Activated CD4-positive, alpha-beta T cell treated with anti-CD3 and anti-CD28 coated beads, Interleukin-10, Interleukin-2, amounts not matched to agents 100 ng/mL and 50 ng/mL, durations not matched to agents 16 hours and 8 hours (primary cell): ENCODE data around the gene PRMT2.
A peak's percentile ranks its signal among the peaks of the same experiment; 100 is the strongest.

ENCODE experiments used
- DNase-seq: peaks from one replicate; pipeline ENCODE4 v3.0.0-alpha.2; 2020

Gene PRMT2

DNA sequence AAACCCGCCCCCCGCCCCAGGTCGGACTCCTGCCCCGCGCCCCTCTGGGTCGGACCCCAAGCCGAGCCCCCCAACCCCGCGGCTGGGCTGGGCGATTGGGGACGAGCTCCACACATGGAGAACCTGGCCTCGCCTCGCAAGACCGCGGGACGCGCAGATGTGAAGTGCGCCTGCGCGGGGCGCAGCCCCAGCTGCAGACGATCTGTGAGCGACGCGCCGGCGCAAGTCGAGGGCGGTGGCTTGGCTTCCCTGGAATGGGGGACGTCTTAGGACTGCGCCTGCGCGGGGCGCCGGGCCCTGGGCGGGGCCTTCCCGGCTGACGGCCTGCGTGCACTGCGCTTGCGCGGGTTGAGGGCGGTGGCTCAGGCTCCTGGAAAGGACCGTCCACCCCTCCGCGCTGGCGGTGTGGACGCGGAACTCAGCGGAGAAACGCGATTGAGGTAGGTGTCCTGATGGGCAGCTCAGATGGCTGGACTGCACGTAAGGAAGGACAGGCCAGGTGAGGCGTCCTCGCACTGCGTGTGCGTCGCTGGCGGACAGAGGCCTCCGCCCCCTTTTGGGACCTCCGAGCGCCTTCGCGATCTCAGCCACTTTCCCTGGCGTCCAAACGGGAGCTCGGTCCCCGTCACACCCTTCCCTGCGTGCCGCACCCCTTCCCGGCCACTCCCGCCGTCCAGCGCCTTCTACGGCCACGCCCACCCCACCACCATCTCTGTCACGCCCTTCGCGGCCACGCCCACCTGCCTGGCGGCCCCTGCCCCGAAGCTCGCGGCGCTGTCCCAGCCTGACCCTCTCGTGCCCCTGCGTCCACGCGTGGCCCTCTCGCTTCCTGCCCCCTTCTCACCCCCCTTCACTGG lies at the start of gene PRMT2:
Gene PRMT2, plus strand, starts transcription at position 351 of the 857 bp plus-strand sequence. CDS start 1,278 bp downstream, outside the sequence.
- DNase-seq, result peak; percentile 99

DNA sequence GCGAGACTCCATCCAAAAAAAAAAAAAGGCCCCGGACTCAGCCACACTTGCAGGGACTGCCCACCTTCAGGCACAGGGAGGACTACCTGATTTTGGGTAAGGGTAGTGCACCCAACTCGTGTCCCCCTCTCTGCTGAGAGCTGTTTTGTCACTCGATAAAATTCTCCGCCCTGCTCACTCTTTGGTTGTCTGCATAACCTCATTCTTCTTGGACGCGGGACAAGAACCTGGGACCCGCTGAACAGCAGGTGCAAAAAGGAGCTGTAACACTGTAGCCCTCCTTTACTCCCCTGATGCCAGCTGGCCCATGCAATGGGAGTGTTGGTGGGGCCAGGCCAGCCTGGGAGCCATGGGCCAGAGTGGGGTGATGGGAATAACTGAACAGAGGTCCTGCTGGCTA lies 41.2 kb upstream of the PRMT2 start:
- no peak for DNase-seq

DNA sequence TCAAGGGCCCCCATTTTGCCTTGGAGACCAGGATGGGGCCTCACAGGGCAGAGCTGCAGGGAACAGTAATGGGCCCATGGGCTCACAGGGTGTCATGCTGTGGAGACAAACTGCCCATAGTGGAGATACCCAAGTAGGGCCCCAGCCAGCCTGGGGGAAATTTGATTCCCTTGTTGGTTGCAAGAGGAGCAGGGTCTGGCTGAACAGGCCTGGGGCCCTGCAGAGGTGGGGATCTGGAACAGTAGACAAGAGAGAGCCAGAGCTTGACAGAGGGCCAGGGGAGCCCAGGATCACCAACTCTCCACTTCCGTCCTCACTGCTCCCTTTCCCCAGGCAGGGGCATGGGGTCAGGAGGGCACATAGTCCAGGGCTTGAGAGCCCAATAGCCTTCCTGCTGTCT lies 39.3 kb upstream of the PRMT2 start:
- DNase-seq, result no peak

DNA sequence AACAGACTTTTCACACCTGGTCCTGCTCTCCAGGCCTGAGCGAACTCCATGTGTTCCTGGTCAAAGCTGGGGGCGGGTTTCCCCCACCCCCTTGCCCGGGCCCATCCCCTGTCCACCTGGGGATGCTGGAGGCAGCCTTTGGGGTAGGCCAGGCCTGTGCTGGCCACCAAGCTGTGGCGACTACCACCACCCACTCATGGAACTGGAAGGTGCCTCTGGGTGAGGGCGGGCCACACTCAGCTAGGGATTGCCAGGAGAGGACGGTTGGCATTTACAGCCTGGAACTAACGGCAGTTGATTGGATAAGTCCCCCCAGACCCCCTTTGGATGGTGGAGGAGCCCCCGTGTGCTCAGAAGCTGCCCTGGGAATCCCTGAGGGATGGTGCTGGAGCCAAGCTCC lies 38.4 kb upstream of the PRMT2 start:
- DNase-seq, result no peak

DNA sequence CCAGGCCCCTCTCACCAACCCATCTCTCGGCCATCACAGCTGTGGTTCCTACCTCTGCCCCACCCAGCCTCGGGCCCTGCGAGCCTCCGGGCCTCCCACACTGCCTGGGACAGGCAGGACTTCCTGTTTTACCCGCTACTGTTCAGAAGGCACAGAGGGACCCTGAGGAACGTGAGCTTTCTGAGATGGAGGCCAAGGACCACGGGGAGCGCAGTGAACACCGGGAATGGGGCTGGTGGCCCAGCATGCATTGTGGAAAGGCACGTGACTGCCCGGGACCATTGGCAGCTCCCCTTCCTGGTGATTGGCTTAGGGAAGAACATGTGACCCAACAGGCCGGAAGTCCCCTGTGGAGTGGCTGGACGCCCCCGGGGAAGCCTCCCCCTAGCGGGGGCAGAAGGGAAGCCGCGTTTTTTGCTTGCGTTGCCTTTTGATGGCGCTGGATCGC lies 37.6 kb upstream of the PRMT2 start:
- DNase-seq, result no peak

DNA sequence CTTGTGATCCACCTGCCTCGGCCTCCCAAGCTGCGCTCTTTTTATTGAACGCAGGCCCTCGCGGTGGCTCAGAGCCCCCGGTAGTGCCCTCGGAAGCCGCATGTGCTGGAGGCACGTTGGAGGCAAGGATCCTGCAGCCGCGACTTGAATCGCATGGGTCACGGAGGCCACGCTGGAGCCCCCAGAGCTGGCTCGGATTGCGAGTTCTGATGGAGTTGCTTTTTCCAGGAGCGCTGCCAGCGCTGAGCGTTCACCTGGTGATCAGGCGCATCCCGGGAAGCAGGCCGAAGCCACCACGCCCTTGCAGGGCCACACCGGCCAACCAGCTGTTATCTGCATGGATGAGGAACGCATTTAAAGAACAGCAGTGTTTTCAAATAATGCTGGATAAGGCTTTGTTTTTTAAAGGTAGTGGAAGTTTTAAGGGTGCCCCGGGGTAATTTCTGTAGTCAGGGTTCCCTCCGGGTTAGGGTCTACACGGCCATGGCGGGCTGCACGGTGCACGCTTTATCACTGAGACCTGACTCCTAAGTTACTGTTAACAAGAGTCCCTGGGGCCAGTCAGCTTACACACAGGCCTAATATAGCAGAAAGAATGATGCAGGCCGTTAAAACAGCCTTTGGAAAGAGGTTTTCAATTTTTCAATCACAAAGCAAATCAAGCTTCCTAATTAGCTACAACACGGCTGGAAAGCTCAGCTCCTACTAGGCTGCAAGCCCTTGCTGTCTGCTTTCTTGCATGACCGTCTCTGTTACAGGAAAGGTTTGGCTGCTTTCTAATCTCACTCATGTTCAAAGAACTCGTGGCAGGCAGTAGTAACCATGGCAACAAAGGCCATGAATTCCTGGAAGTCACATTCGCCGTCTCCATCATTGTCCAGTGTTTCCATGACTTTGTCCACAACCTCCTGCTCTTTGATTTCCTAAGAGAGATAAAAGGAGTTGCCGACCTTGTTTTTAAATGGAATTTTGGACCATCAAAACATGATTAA lies 36.6 kb upstream of the PRMT2 start:
- no peak for DNase-seq

DNA sequence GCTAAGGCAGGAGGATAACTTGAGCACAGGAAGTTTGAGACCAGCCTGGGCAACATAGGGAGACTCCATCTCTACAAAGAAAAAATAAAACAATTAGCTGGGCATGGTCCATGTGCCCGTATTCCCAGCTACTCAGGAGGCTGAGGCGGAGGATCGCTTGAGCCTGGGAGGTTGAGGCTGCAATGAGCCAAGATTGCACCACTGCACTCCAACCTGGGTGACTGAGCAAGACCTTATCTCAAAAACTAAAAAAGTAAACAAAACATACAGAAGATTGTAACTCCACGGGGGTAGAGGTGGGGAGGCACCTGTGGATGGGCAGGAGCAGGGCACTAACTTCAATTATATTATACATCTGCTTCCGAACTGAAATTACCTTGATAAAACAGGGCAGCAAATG lies 35.2 kb upstream of the PRMT2 start:
- DNase-seq, result no peak

DNA sequence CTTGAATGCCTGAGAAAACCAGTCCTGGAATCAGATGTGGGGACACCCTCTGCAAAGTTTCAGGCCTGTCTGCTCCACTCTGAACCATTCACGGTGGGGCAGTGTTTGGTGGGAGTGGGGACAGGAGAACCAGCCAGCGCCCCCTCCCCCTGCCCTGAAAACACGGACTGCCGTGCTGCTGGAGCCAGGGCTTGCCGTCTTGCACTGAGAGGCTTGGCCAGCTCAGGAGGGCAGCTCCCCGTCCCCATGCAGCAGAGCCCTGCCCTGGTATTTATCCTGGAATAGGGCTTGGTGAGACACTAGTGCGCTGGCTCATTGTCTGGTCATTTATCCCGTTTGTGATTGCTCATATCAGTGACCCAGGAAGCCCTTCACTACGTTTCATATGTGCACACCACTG lies 34.5 kb upstream of the PRMT2 start:
- no peak for DNase-seq

DNA sequence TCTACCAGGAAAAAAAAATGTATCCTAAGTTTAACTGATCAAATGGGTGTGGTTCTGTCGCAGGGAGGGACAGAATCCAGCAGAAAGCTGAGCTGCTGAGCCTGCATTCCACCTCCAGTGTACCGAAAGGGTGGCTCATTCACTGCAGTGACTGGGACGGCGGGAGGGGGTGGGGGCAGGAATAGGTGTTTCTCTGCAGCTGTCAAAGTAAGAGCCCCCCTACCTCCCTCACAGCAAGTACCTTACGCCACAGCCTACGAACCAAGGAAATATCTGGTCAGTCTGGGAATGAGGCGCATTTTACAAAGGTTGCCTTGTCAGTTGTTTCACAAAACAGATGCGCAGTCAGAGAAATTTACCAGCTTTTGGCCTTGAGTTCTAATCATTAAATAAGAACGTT lies 32.2 kb upstream of the PRMT2 start:
- DNase-seq, result no peak

DNA sequence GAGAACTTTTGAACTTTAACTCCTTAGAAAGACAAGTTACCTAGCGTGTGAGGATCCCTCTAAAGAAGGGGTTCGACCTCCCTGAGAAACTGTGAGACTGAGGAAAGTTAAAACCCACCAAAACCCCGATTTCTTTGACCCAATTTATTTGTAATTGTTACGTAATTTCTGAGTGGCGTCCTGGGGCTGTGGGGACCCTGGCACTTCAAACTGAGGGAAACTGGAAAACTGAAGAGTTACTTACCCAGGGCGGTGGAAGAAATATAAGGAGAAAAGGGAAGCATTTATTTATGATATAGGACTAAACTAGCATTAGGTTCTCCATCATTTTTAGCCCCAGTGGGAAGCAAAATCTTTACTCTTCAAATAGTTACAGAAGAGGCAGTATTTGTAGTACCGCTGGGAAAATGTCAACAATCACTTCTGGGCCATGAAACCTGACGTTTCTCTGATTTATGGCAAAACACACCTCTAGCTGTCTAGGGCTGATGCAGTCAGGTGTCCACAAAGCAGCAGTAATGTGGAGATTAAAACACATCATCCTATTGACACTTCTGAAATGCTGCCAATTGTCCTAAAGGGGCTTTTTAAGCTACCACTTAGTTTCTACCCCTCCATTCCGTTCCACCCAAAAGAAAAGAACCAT lies 31.0 kb upstream of the PRMT2 start:
- DNase-seq, result no peak

DNA sequence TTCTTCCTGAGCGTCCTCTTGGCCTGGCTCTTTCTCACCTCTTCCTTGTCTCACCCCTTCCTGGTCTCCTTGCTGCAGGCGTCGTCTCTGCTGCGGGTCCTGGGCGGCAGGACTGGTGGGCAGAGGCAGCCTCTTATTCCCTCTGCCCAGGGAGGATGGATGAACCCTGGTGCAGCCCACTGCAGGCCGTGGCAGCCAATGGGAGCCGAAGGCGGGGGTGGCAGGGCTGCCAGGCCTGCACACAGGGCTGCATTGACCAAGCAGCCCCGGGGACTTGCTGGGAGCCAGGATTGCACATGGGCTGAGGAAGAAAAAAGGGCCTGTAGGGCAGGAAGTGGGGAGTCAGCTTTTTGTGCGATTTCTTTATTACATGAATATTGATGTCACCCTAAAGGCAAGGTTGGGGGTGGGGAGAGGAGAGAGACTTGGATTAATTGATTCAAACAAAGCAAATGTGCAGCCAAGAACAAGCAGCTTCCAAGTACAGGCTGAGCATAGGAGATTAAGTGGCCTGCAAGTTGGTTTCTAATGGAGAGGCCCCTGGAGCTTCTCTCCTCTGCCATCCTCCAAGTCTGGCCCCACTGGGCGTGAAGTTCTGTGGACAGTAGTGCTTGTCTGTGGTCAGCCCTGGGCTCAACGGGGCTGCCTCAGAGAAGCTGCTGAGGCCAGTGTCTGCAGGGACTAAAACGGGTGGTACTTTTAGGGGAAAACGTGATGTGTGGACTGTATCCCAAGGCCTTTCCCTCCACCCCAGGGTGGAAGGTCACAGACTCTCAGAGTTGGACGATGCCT lies 30.3 kb upstream of the PRMT2 start, which contains the start of gene S100B:
Gene S100B, minus strand, starts transcription at position 108 of the 792 bp plus-strand sequence. CDS start 2,667 bp downstream, outside the sequence.
- DNase-seq, result no peak

DNA sequence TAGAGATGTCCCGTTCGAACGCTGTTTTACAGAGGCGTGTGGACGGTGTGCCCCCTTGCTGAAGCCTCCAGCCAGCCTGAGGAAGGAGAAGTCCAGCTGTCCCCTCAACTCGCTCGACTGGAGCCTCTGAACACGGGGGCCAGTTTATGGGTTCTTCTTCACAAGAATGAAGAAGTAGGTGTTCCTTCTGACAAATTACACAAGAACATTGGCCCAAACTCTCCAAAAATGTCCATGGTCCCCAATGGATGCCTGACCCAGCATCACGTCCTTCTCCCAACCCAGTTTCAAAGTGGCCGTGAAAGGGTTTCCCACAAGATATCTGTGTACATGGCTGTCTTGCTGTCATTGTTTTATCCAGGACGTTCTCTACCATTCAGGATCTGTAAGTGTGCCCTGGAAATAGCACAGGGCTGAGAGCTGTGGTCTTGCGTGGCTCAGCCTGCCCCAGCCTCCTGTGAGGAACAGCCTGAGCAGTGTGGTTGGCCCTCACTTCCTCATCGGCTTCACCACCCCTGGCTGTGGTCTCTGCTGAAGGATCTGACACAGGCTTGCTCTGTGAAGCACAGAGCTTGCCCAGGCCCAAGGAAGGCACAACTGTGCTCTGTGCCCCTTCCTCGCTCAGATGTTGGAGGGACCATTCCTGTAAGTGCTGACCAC lies 29.6 kb upstream of the PRMT2 start:
- peak; percentile 34 for DNase-seq

DNA sequence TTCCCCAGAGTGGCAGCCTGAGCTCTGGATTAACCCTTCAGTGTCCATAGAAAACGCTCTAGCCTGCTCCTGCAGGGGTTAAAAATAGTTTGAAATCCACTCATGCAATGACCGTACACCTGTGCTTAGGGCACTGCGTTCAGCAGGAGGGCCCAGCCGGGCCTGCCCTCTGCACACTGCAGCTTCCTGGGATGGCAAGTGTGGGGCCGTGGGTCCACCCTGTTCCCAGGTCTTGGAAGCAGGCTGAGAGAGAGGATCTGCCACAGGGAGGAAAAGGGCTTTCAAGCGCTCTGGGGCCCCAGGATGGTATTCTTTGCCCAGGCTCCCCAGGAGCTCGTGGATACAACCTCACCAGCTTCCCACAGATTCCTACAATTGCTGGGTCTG lies 29.1 kb upstream of the PRMT2 start:
- no peak for DNase-seq

DNA sequence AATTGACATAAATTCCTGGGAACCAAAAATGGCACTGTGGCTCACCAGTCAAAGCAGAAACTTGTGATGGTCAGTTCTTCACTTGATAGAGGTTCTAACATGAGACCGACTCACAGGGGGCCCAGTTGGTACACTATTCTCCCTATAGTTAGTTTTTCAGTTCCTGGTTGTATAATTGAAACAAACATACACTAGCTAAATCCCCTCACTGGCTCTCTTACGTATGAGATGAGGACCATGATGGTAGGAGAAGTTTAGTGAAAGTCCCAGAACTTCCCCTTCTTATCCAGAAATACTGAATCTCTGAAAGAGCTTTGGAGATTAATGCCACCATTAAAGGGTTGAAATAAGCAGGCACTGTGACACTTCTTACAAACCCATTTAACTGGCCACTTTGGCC lies 27.8 kb upstream of the PRMT2 start:
- no peak for DNase-seq

DNA sequence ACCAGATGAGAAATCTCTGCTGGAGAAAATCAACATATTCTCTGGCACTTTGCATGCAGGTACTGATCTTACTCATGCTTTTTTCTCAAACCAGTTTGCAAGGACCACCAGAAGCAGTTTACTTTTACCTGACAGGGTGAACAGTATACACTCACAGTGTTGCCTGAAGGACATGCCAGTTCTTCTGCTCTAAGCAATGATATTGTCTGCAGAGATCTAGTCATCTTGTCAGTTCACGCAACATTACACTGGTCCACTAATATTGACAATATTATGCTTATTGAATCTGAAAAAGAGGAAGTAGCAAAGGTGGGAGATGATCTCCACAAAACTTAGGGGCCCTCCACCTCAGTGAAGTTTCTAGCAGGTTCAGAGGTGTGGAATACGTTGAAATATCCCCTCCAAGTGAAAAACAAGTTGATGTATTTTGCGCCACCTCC lies 26.8 kb upstream of the PRMT2 start:
- DNase-seq, result no peak

DNA sequence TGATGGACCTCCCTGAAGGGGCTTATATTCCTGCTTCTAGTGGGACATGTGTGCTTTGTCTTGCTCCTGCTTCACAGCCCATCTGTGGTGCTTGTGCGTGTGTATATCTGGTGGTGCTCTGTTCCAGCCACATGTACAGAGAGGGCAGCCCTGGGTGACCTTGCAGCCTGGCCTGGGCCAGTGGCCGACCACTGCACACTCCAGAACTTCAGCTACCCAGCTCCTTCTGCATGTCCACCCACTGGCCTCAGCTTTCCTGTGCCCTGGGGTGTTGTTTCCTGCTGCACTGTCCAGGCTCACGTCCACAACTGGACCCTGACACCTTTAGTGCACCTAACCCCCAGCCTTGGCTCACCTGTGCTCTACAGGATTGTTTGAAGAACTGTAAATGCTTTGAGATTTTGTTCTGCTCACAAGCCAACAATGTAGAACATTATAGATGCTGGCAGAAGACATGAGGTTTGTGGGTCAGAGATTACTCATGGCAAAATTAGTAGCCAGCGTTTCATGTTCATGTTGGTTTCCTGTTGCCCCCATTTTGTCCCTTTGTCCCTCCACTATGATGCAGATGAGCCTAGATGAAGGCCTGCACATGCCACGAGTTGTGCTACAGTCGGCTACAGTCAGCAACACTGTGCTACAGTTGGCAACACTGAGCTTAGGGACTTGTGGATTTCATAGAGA lies 25.3 kb upstream of the PRMT2 start:
- no peak for DNase-seq

DNA sequence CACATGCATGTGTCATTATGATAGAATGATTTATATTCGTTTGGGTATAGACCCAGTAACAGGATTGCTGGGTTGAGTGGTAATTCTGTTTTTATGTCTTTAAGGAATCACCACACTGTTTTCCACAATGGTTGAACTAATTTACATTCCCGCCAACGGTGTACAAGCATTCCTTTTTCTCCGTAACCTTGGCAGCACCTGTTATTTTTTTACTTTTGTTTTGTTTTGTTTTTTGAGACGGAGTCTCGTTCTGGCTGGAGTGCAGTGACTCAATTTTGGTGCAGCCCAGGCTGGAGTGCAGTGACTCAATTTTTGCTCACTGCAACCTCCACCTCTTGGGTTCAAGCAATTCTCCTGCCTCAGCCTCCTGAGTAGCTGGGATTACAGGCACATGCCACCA lies 22.1 kb upstream of the PRMT2 start:
- no peak for DNase-seq

DNA sequence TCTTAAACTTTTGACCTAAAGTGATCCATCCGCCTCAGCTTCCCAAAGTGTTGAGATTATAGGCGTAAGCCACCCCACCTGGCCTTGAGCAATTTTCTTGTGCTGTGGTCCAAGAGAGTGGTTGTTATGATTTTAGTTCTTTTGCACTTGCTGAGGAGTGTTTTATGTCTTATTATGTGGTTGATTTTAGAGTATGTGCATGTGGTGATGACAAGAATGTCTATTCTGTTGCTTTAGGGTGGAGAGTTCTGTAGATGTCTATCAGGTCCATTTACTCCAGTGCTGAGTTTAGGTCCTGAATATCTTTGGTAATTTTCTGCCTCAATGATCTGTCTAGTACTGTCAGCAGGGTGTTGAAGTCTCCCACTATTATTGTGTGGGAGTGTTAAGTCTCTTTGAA lies 19.4 kb upstream of the PRMT2 start:
- DNase-seq, result no peak

DNA sequence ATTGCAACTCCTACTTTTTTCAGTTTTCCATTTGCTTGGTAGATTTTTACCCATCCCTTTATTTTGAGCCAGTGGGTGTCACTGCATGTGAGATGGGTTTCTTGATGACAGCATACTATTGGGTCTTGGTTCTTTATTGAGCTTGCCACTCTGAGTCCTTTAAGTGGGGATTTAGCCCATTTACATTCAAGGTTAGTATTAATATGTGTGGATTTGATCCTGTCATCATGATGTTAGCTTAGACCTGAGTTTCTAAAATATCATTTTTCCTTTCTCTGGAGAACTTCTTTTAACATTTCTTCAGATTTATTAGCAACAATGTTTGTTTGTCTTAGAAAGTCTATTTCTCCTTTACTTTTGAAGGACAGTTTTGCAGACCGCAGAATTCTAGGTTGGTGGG lies 18.8 kb upstream of the PRMT2 start:
- no peak for DNase-seq

DNA sequence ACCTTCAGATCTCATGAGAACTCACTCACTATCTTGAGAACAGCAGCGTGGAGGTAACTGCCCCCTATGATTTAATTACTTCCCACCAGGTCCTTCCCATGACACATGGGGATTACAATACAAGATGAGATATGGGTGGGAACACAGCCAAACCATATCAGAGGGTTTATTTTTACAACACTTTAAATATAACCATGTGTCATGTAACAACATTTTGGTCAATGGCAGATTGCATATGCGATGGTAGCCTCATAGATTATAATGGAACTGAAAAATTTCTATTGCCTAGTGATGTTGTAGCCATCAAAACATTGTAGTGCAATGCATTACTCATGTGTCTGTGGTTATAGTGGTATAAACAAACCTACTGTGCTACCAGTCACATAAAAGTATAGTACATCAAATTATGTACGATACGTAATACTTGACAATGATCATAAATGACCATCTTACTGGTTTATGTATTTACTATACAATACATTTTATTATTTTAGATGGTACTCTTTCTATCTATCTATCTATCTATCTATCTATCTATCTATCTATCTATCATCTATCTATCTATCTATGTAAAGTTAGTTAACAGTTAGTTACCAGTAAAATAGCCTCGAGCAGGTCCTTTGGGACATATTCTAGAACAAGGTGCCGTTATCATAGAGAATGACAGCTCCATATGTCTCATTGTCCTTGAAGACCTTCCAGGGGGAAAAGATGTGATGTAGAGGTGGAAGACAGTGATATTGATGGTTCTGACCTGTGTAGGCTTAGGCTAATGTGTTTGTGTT lies 18.0 kb upstream of the PRMT2 start:
- no peak for DNase-seq
